ENCODE measurements around the gene TMEM14A.

DNA sequence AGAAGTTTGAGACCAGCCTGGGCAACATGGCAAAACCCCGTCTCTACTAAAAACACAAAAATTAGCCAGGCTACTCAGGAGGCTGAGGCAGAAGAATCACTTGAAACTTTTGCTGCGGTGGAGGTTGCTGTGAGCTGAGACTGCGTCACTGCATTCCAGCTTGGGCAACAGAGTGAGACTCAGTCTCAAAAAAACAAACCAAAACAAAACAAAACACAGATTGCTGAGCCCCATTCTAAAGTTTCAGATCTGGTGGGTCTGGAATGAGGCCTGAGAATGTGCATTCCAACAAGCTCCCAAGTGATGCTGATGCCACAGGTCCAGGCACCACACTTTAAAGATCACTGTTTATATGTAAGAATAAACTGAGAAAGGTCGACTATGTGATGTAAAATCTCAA, 24.9 kb upstream of the TMEM14A start:
- TF ChIP-seq CTCF (IDR thresholded peaks at IDR 0.05) (no peak), EP300 (IDR thresholded peaks at IDR 0.05) (no peak), POLR2A (IDR thresholded peaks at IDR 0.05) (no peak)
